HFFc6 (cell line): ENCODE measurements around the gene CBR1. TPM values are rescaled to one million over a fixed set of nuclear protein-coding genes. Genes with fewer than 3 reads are reported as not detected.
A peak's percentile ranks its signal among the peaks of the same experiment; 100 is the strongest.
"Not testable (repeated sequence)": the region's sequence is repeated elsewhere in the genome, so short reads cannot be mapped to it uniquely, and the experiment has no call there.

Experiments used
- DNase-seq: peaks from one replicate; pipeline ENCODE4 v3.0.0-alpha.2; 2018
- H3K27ac Mint-ChIP-seq: 2 replicates; pipeline ENCODE4 v1.8.0; 2020; ENCODE audit warnings: mild to moderate bottlenecking, mixed read lengths
- H3K27me3 Mint-ChIP-seq: 2 replicates; pipeline ENCODE4 v1.8.0; 2021; ENCODE audit warnings: mild to moderate bottlenecking, moderate library complexity, mixed read lengths; ENCODE audit not compliant: insufficient read depth
- H3K36me3 Mint-ChIP-seq: 2 replicates; pipeline ENCODE4 v1.8.0; 2021; ENCODE audit warnings: low read depth, mixed read lengths
- H3K4me1 Mint-ChIP-seq: 2 replicates; pipeline ENCODE4 v1.8.0; 2020; ENCODE audit warnings: low read depth, mixed read lengths
- H3K4me3 Mint-ChIP-seq: 2 replicates; pipeline ENCODE4 v1.8.0; 2020; ENCODE audit warnings: mild to moderate bottlenecking, moderate library complexity, mixed read lengths
- H3K9me3 Mint-ChIP-seq: 2 replicates; pipeline ENCODE4 v1.8.0; 2020; ENCODE audit warnings: mild to moderate bottlenecking, mixed read lengths
- total RNA-seq, 6 experiments: library from RNA; stranded (reverse); fragmentation: NEBNext Ultra II Directional; extraction: Animal tissue kit (Norgen Biotek cat#: 25700); gene quantifications; 2 replicates in 1 of 6; 3 replicates in 5 of 6; pipeline ENCODE4 v1.2.3, GENCODE V29; 2021
- TF ChIP-seq, protein P1 (sequence below): fragments of 200-600 bp; sonication (generic); IDR thresholded peaks from 2 replicates; pipeline ENCODE4 v1.5.0; 2021; ENCODE audit warnings: antibody characterized with exemption, mild to moderate bottlenecking

The CBR1 gene
- total RNA-seq, 6 experiments from 2014 or later = 103 to 144 (median 138) TPM

DNA sequence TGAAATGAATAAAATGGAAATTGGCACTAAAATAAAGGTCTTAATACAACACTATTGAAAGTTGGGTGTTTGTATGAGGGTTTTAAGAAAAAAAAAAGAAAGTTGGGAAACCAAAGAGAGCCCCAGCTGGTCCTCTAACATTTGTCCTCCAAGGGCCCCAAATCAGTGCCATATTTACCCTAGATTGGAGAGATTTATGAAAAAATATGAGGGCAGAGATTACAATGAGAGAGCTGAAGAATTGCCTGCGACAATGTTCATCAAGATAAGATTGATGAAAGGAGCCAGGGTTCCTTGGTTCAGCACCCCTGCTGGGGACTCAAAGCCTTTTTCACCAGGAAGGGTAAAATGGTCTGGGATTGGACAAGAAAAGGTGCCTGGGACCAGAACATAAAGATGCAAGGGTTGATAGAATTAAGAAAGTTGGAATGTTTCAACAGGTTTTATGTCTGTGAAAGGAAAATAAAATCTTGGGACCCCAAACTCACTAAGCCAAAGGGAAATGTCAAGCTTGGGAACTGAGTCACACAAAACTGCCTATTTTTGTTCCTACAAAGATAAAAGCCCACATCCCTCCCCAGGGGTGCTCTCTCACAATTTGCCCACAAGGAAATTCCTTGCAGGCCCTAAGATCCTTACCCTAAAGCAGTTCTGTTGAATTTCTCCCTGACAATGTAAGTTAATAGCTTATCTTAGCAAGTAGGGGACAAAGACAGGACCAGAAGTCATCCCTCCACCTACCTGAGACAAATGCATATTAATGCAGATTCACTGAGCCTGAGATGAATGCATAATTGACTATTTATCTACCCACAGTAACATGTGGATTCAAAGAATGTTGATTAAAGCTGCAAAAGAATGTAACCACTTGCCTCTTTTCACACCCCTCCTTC lies 26.8 kb downstream of the CBR1 start:
- TF ChIP-seq, protein P1, sequence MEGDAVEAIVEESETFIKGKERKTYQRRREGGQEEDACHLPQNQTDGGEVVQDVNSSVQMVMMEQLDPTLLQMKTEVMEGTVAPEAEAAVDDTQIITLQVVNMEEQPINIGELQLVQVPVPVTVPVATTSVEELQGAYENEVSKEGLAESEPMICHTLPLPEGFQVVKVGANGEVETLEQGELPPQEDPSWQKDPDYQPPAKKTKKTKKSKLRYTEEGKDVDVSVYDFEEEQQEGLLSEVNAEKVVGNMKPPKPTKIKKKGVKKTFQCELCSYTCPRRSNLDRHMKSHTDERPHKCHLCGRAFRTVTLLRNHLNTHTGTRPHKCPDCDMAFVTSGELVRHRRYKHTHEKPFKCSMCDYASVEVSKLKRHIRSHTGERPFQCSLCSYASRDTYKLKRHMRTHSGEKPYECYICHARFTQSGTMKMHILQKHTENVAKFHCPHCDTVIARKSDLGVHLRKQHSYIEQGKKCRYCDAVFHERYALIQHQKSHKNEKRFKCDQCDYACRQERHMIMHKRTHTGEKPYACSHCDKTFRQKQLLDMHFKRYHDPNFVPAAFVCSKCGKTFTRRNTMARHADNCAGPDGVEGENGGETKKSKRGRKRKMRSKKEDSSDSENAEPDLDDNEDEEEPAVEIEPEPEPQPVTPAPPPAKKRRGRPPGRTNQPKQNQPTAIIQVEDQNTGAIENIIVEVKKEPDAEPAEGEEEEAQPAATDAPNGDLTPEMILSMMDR = no peak
- H3K4me3 Mint-ChIP-seq = no peak overlapping the region
- H3K4me1 Mint-ChIP-seq = peaks cover 25% of the 10 kb centered on the region
- no peak for DNase-seq
- H3K27ac Mint-ChIP-seq = peak overlapping the region; percentile 5; the same call in 1 of the 2 replicates
- H3K27me3 Mint-ChIP-seq = peaks cover 27% of the 10 kb centered on the region
- peaks cover 8% of the 10 kb centered on the region for H3K9me3 Mint-ChIP-seq
- H3K36me3 Mint-ChIP-seq = peaks cover 8% of the 10 kb centered on the region

DNA sequence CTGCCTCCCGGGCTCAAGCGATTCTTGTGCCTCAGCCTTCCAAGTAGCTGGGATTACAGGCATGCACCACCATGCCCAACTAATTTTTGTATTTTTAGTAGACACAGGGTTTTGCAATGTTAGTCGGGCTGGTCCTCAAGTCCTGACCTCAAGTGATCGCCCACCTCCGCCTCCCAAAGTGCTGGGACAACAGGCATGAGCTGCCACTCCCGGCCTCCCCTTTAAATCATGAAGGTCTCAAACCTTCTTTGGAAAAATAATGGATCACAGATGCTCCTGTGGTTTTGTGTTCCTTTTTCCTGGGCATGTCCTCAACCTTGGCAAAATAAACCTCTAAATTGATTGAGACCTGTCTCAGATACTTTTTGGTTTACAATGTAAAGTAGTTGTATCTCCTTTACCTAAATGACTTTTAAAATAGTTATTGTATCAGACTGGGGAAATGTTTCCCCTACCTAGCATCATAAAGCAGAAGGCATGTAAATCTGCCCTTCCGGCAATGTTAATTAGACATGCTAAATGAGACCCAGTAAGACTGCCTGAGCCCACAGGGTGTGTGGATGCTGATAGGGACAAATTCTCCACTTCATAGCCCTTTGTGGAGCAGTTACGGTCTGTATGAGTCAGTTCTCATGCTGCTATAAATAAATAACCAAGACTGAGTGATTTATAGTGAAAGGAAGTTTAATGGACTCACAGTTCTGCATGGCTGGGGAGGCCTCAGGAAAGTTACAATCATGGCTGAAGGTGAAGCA lies 27.8 kb downstream of the CBR1 start:
- H3K9me3 Mint-ChIP-seq = peaks cover 8% of the 10 kb centered on the region
- H3K4me3 Mint-ChIP-seq = no peak overlapping the region
- peaks cover 24% of the 10 kb centered on the region for H3K4me1 Mint-ChIP-seq
- DNase-seq = peak; percentile 25
- H3K27ac Mint-ChIP-seq = peak overlapping the region; percentile 5; the same call in 1 of the 2 replicates
- H3K36me3 Mint-ChIP-seq = peaks cover 8% of the 10 kb centered on the region
- peaks cover 27% of the 10 kb centered on the region for H3K27me3 Mint-ChIP-seq
- TF ChIP-seq, protein P1 = no peak

DNA sequence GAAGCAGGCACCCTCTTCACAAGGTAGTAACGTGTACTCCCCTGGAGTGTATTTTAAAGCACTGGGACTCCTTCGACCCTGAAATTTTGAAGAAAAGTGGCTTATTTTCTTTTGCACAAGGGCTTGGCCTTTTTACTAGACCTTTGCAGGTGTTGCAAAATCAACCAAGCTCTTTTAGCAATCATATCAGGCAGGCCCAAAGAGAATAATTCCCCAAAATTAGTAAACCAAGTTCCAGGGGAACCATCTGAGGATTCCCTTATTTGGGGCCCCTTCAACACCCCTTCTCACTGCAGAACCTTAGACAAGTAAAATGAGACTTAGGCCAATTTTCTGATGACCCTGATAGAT lies 28.3 kb downstream of the CBR1 start:
- no peak for DNase-seq
- H3K27me3 Mint-ChIP-seq = peaks cover 27% of the 10 kb centered on the region
- peaks cover 18% of the 10 kb centered on the region for H3K4me1 Mint-ChIP-seq
- no peak overlapping the region for H3K4me3 Mint-ChIP-seq
- TF ChIP-seq, protein P1 = no peak
- H3K27ac Mint-ChIP-seq = no peak overlapping the region
- peaks cover 8% of the 10 kb centered on the region for H3K36me3 Mint-ChIP-seq
- H3K9me3 Mint-ChIP-seq = peaks cover 8% of the 10 kb centered on the region

DNA sequence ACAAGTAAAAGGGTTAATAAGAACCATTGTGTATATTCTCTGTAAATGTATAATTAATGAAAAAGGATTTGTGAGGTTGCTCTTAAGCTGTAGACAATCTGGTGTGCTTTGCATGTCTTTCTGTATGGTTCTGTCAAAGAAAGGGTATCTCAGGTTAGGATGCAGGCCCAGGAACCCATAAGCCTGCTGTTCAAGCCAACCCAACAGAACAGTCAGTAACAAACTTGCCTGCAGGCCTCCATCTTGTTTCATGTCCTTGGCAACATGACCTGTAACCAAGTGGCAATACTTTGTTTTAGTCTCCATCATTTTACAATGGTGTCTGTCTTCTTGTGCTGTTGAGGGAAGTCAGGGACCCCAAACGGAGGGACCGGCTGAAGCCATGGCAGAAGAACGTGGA lies 29.2 kb downstream of the CBR1 start:
- H3K4me1 Mint-ChIP-seq = peaks cover 27% of the 10 kb centered on the region
- H3K27me3 Mint-ChIP-seq = peaks cover 27% of the 10 kb centered on the region
- H3K27ac Mint-ChIP-seq = no peak overlapping the region
- H3K4me3 Mint-ChIP-seq = no peak overlapping the region
- no peaks in the 10 kb centered on the region for H3K36me3 Mint-ChIP-seq
- H3K9me3 Mint-ChIP-seq = no peaks in the 10 kb centered on the region; the same call in 1 of the 2 replicates
- no peak for DNase-seq
- TF ChIP-seq, protein P1 = no peak

DNA sequence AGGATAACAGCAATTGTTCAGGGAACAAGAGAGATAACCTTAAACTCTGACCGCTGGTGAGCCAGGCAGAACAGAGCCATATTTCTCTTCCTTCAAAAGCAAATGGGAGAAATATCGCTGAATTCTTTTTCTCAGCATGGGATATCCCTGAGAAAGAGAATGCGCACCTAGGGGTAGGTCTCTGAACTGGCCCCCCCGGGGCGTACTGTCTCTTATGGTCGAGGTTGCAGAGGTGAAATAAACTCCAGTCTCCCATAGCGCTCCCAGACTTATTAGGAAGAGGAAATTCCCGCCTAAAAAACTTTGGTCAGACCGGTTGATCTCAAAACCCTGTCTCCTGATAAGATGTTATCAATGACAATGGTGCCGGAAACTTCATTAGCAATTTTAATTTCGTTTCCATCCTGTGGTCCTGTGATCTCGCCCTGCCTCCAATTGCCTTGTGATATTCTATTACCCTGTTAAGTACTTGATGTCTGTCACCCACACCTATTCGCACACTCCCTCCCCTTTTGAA lies 29.9 kb downstream of the CBR1 start:
- H3K27me3 Mint-ChIP-seq = peaks cover 30% of the 10 kb centered on the region
- H3K27ac Mint-ChIP-seq, H3K4me3 Mint-ChIP-seq, DNase-seq, H3K36me3 Mint-ChIP-seq, H3K9me3 Mint-ChIP-seq: not testable (repeated sequence)
- peaks cover 34% of the 10 kb centered on the region for H3K4me1 Mint-ChIP-seq
